HepG2 (cell line): ENCODE measurements around the gene WWC2. TPM values are rescaled to one million over a fixed set of nuclear protein-coding genes. Genes with fewer than 3 reads are reported as not detected.

Experiments used
- DPF2 ChIP-seq: sonication (generic); formaldehyde crosslinking; IDR thresholded peaks from 2 replicates; pipeline ENCODE4 v1.4.0; 2020; ENCODE audit warnings: mild to moderate bottlenecking, low read depth, missing genetic modification reagents, borderline replicate concordance
- KLF15 ChIP-seq: sonication (generic); formaldehyde crosslinking; IDR thresholded peaks from 2 replicates; pipeline ENCODE4 v1.8.1; 2023; ENCODE audit warnings: borderline replicate concordance, mild to moderate bottlenecking, inconsistent platforms, missing genetic modification reagents, mixed read lengths
- MTA1 ChIP-seq: sonication (generic); formaldehyde crosslinking; IDR thresholded peaks from 2 replicates; pipeline ENCODE4 v1.4.0; 2020; ENCODE audit warnings: missing genetic modification reagents, mild to moderate bottlenecking, borderline replicate concordance
- MXI1 ChIP-seq: IDR thresholded peaks from 3 replicates; pipeline ENCODE4 v1.6.1; 2012; ENCODE audit warnings: low read depth, low read length, inconsistent platforms, borderline replicate concordance
- RAD51 ChIP-seq: fragments of 450-650 bp; IDR thresholded peaks from 2 replicates; pipeline ENCODE4 v1.6.1; 2016; ENCODE audit warnings: borderline replicate concordance
- SATB2 ChIP-seq: sonication (generic); formaldehyde crosslinking; IDR thresholded peaks from 2 replicates; pipeline ENCODE4 v1.5.0; 2020; ENCODE audit warnings: missing genetic modification reagents
- SMARCE1 ChIP-seq: fragments of 450-650 bp; IDR thresholded peaks from 2 replicates; pipeline ENCODE4 v1.6.1; 2017; ENCODE audit warnings: borderline replicate concordance
- ZFP36 ChIP-seq: fragments of 150-350 bp; IDR thresholded peaks from 2 replicates; pipeline ENCODE4 v1.6.1; 2018; ENCODE audit warnings: borderline replicate concordance, low read length, low read depth; ENCODE audit not compliant: partially characterized antibody
- ZNF207 ChIP-seq: fragments of 450-650 bp; IDR thresholded peaks from 2 replicates; pipeline ENCODE4 v1.6.1; 2016; ENCODE audit warnings: antibody characterized with exemption, borderline replicate concordance
- ZNF782 ChIP-seq: sonication (generic); formaldehyde crosslinking; IDR thresholded peaks from 2 replicates; pipeline ENCODE4 v1.4.0; 2020; ENCODE audit warnings: missing genetic modification reagents, mild to moderate bottlenecking, borderline replicate concordance
- polyA plus RNA-seq, 8 experiments: library from polyadenylated mRNA; depleted of rRNA in 3 of 8; stranded (reverse) in 7 of 8; unstranded in 1 of 8; fragments of >200 nt; fragmentation: Illumina TruSeq in 4 of 8; extraction: Trizol in 4 of 8; gene quantifications; 2 replicates each; pipeline versions ENCODE4 v1.2.1 to v1.2.3, GENCODE V29; 2011 to 2016; ENCODE audit warnings: low read depth in 4 of 8, missing spikeins in 1 of 8, mixed read lengths in 1 of 8; ENCODE audit not compliant: insufficient read depth in 1 of 8
- total RNA-seq, 5 experiments: library from RNA; depleted of rRNA; stranded (reverse); fragments of >200 nt; fragmentation: Illumina TruSeq; extraction: Trizol; gene quantifications; 2 replicates each; pipeline ENCODE4 v1.2.3, GENCODE V29; 2016; ENCODE audit warnings: low read depth in 1 of 5
- TF ChIP-seq, protein P1 (sequence below): sonication (generic); formaldehyde crosslinking; IDR thresholded peaks from 2 replicates; pipeline ENCODE4 v1.5.0; 2020; ENCODE audit warnings: missing genetic modification reagents, mild to moderate bottlenecking, borderline replicate concordance
- TF ChIP-seq, protein P2 (sequence below): sonication (generic); formaldehyde crosslinking; IDR thresholded peaks from 2 replicates; pipeline ENCODE4 v1.4.0; 2020; ENCODE audit warnings: mild to moderate bottlenecking, low read depth, missing genetic modification reagents
- TF ChIP-seq, protein P3 (sequence below): sonication (generic); formaldehyde crosslinking; IDR thresholded peaks from 2 replicates; pipeline ENCODE4 v1.5.0; 2020; ENCODE audit warnings: missing genetic modification reagents
- TF ChIP-seq, protein P4 (sequence below): IDR thresholded peaks from 2 replicates; pipeline ENCODE4 v1.6.1; 2016
- TF ChIP-seq, protein P5 (sequence below): sonication (generic); formaldehyde crosslinking; IDR thresholded peaks from 2 replicates; pipeline ENCODE4 v1.9.0; 2021; ENCODE audit warnings: missing genetic modification reagents, mild to moderate bottlenecking, borderline replicate concordance
- TF ChIP-seq, protein P6 (sequence below): IDR thresholded peaks from 2 replicates; pipeline ENCODE4 v1.6.1; 2016; ENCODE audit warnings: low read depth
- TF ChIP-seq, protein P7 (sequence below): sonication (generic); formaldehyde crosslinking; IDR thresholded peaks from 2 replicates; pipeline ENCODE4 v1.9.0; 2022; ENCODE audit warnings: low read depth, missing genetic modification reagents
- TF ChIP-seq, protein P8 (sequence below): sonication (generic); formaldehyde crosslinking; IDR thresholded peaks from 2 replicates; pipeline ENCODE4 v1.4.0; 2020; ENCODE audit warnings: missing genetic modification reagents, low read depth, mild to moderate bottlenecking, borderline replicate concordance

WWC2 gene
- total and polyA plus RNA-seq, 2 of the 13 experiments (the other 11 are each of a cell fraction or from before 2014, with no cell fraction given) = 40.0 to 50.1 TPM

DNA sequence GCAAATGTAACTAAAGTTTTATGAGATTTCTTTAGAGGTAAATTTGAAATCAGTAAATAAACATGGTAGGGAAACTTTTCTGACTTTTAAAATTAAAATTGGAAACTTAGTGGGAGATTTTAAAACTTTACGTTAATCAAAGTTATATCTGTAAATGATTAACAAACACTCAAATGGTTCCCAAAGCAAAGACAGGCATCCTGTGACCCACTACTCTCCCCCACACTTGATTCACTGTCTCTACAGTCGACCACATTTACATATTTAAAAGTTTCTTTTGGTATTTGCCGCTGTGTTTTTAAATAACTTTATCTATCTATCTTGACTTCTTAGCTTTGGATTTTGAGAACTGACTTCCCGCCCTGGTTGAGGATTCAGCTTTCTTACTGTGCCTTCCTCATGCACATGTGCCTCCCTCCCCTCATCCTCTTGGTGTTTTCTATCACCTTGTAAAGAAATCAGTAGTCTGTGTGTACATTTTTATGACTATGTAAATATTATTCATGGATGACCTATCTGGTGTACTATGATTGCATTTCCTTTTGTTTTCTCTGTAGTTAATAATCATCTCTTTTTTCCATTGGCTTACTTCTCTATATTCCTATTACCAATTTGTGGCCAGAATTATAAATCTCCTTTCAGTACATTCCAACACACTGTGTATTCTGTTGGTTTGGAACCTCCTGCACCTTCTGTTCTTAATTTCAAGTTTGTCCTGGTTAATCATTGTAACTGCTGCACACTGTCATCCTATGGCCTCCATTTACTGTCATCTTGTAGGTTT, 72.6 kb downstream of the WWC2 start (continued):
- TF ChIP-seq, protein P1, sequence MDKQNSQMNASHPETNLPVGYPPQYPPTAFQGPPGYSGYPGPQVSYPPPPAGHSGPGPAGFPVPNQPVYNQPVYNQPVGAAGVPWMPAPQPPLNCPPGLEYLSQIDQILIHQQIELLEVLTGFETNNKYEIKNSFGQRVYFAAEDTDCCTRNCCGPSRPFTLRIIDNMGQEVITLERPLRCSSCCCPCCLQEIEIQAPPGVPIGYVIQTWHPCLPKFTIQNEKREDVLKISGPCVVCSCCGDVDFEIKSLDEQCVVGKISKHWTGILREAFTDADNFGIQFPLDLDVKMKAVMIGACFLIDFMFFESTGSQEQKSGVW (CRISPR knock-in tag) = no peak
- no peak for TF ChIP-seq RAD51
- no peak; the same call in 1 of the 2 replicates for TF ChIP-seq DPF2 (CRISPR knock-in tag)
- TF ChIP-seq SATB2 (CRISPR knock-in tag) = no peak
- TF ChIP-seq SMARCE1 = no peak
- TF ChIP-seq, protein P2, sequence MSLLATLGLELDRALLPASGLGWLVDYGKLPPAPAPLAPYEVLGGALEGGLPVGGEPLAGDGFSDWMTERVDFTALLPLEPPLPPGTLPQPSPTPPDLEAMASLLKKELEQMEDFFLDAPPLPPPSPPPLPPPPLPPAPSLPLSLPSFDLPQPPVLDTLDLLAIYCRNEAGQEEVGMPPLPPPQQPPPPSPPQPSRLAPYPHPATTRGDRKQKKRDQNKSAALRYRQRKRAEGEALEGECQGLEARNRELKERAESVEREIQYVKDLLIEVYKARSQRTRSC (CRISPR knock-in tag) = no peak
- no peak for TF ChIP-seq MTA1
- TF ChIP-seq, protein P3, sequence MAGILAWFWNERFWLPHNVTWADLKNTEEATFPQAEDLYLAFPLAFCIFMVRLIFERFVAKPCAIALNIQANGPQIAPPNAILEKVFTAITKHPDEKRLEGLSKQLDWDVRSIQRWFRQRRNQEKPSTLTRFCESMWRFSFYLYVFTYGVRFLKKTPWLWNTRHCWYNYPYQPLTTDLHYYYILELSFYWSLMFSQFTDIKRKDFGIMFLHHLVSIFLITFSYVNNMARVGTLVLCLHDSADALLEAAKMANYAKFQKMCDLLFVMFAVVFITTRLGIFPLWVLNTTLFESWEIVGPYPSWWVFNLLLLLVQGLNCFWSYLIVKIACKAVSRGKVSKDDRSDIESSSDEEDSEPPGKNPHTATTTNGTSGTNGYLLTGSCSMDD (CRISPR knock-in tag) = no peak
- TF ChIP-seq, protein P4, sequence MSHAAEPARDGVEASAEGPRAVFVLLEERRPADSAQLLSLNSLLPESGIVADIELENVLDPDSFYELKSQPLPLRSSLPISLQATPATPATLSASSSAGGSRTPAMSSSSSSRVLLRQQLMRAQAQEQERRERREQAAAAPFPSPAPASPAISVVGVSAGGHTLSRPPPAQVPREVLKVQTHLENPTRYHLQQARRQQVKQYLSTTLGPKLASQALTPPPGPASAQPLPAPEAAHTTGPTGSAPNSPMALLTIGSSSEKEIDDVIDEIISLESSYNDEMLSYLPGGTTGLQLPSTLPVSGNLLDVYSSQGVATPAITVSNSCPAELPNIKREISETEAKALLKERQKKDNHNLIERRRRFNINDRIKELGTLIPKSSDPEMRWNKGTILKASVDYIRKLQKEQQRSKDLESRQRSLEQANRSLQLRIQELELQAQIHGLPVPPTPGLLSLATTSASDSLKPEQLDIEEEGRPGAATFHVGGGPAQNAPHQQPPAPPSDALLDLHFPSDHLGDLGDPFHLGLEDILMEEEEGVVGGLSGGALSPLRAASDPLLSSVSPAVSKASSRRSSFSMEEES = peak; percentile 18; the same call in 1 of the 2 replicates
- TF ChIP-seq, protein P5, sequence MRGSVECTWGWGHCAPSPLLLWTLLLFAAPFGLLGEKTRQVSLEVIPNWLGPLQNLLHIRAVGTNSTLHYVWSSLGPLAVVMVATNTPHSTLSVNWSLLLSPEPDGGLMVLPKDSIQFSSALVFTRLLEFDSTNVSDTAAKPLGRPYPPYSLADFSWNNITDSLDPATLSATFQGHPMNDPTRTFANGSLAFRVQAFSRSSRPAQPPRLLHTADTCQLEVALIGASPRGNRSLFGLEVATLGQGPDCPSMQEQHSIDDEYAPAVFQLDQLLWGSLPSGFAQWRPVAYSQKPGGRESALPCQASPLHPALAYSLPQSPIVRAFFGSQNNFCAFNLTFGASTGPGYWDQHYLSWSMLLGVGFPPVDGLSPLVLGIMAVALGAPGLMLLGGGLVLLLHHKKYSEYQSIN (CRISPR knock-in tag) = no peak
- TF ChIP-seq, protein P6, sequence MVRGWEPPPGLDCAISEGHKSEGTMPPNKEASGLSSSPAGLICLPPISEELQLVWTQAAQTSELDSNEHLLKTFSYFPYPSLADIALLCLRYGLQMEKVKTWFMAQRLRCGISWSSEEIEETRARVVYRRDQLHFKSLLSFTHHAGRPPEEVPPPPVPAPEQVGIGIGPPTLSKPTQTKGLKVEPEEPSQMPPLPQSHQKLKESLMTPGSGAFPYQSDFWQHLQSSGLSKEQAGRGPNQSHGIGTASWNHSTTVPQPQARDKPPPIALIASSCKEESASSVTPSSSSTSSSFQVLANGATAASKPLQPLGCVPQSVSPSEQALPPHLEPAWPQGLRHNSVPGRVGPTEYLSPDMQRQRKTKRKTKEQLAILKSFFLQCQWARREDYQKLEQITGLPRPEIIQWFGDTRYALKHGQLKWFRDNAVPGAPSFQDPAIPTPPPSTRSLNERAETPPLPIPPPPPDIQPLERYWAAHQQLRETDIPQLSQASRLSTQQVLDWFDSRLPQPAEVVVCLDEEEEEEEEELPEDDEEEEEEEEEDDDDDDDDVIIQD (CRISPR knock-in tag) = peak; percentile 62; the same call in 1 of the 2 replicates
- TF ChIP-seq, protein P7, sequence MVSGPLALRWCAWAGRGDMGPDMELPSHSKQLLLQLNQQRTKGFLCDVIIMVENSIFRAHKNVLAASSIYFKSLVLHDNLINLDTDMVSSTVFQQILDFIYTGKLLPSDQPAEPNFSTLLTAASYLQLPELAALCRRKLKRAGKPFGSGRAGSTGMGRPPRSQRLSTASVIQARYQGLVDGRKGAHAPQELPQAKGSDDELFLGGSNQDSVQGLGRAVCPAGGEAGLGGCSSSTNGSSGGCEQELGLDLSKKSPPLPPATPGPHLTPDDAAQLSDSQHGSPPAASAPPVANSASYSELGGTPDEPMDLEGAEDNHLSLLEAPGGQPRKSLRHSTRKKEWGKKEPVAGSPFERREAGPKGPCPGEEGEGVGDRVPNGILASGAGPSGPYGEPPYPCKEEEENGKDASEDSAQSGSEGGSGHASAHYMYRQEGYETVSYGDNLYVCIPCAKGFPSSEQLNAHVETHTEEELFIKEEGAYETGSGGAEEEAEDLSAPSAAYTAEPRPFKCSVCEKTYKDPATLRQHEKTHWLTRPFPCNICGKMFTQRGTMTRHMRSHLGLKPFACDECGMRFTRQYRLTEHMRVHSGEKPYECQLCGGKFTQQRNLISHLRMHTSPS (CRISPR knock-in tag) = no peak
- TF ChIP-seq ZFP36 = no peak
- TF ChIP-seq MXI1 = 0 out of 3 replicates have a peak, but pooled peaks have one; percentile 25
- TF ChIP-seq ZNF782 (CRISPR knock-in tag) = no peak
- TF ChIP-seq, protein P8, sequence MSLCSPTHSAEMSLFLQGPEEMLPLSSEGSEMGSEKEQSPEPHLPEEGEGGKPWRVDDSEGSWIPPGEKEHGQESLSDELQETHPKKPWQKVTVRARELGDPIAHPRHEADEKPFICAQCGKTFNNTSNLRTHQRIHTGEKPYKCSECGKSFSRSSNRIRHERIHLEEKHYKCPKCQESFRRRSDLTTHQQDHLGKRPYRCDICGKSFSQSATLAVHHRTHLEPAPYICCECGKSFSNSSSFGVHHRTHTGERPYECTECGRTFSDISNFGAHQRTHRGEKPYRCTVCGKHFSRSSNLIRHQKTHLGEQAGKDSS (CRISPR knock-in tag) = no peak
- no peak for TF ChIP-seq ZNF207
- TF ChIP-seq KLF15 = no peak
